COR-L47 (cell line): ENCODE measurements around the gene TMEM232.
"Not testable (repeated sequence)": the region's sequence is repeated elsewhere in the genome, so short reads cannot be mapped to it uniquely, and the experiment has no call there.

Source experiments
- DNase-seq: peaks from one replicate; lab custom pipeline; 2025; lab: John Stamatoyannopoulos, UW

Gene TMEM232

GRCh38 chr5:110726249-110727024 lies at the start of gene TMEM232:
Gene TMEM232 (minus strand): TSS chr5:110726671. CDS start chr5:110667352, 59,319 bp downstream.
- DNase-seq = peak; percentile 78

- DNase-seq = no peak
Measured at GRCh38 chr5:110770286-110770685, 43.8 kb upstream of the TMEM232 start.

GRCh38 chr5:110769000-110769681 lies 42.7 kb upstream of the TMEM232 start:
- no peak for DNase-seq

GRCh38 chr5:110768138-110768860 lies 41.8 kb upstream of the TMEM232 start:
- no peak for DNase-seq

GRCh38 chr5:110760158-110760557 lies 33.7 kb upstream of the TMEM232 start:
- DNase-seq = no peak

GRCh38 chr5:110757118-110757729 lies 30.8 kb upstream of the TMEM232 start:
- peak; percentile 35 for DNase-seq

DNA sequence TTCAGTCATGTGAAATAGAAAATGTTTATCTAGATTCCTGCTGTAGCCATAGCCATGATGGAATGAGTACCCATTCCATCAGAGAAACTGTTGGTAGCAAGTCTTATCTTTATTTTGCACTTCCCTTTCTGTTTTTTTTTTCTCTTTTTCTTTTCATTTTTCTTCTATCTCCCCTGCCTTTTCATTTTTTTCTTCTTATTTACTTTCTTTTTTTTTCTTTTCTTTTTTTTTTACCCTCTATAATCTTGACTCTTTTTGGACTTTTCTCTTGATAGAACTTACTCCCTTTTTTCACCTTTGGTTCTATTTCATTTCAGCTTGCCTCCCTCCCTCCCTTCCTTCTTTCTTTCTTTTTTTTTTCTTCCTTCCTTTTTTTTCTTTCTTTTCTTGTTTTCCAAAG lies 27.7 kb upstream of the TMEM232 start:
- no peak for DNase-seq

DNA sequence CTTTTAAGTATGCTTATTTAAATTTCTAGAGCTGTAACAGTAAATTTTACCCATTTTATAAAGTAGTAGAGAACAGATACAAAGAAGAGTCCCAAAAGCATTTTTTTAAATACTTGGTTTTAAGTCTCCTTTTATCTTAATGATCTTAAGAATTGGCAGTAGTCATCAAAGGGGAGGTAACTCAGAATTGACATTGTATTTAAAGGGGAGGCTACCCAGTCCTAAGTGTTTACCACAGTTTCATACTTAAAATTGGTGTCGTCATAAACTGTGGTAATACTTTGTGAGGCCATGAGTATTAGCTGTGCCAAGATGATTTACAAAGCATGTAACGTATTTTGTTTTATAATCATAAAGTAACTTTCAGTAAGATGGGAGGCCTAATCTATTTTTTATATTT lies 27.1 kb upstream of the TMEM232 start:
- no peak for DNase-seq

- no peak for DNase-seq
Measured at GRCh38 chr5:110752953-110753352, 26.5 kb upstream of the TMEM232 start.

GRCh38 chr5:110751902-110752762 lies 25.7 kb upstream of the TMEM232 start:
- no peak for DNase-seq

- peak; percentile 79 for DNase-seq
Measured at GRCh38 chr5:110738812-110739651, 12.6 kb upstream of the TMEM232 start, which contains the start of gene SLC25A46. Gene SLC25A46 (plus strand): TSS chr5:110739007. CDS start chr5:110739120, 113 bp downstream.

GRCh38 chr5:110738503-110738811 lies 12.0 kb upstream of the TMEM232 start:
- DNase-seq = no peak

GRCh38 chr5:110736753-110737152 lies 10.3 kb upstream of the TMEM232 start:
- no peak for DNase-seq

DNA sequence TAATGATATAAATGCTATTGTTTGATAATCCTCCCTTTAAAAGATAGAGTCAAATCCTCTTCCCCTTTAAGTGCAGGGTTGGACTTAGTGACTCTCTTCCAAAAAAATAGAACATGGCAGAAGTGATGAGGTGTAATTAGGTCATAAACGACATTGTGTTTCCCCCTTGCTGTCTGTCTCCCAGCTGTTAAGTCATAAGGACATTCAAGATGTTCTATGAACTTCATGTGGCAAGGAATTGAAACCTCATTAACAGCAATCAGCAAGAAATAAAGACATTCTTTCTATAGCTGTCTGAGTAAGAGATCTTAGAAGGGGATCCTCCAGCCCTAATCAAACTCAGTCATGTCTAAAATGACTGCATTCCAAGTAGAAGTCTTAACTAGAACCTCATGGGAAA lies 9.1 kb upstream of the TMEM232 start:
- no peak for DNase-seq

- DNase-seq = no peak
Measured at GRCh38 chr5:110734101-110734500, 7.6 kb upstream of the TMEM232 start.

DNA sequence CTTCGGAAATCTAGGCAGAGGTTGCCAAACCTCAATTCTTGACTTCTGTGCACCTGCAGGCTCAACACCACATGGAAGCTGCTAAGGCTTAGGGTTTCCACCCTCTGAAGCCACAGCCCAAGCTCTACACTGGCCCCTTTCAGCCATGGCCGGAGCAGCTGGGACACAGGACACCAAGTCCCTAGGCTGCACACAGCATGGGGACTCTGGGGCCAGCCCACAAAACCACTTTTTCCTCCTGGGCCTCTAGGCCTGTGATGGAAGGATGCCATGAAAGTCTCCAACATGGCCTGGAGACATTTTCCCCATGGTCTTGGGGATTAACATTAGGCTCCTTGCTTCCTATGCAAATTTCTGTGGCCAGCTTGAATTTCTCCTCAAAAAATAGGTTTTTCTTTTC lies 5.0 kb upstream of the TMEM232 start:
- not testable (repeated sequence) for DNase-seq

DNA sequence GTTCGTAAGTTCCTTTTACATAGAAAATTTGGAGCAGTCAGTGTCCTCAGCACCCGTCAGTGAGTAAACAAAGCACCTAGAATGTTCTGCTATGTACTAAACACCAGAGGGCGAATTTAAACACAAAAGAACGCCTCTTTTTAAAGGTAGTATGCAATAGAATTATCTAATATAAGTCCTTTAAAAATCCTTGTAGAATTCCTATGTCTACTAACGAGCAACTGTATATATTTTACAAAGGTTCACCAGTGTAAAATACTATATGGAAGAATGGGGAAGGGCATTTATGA lies 499 bp upstream of the TMEM232 start:
- DNase-seq = no peak

DNA sequence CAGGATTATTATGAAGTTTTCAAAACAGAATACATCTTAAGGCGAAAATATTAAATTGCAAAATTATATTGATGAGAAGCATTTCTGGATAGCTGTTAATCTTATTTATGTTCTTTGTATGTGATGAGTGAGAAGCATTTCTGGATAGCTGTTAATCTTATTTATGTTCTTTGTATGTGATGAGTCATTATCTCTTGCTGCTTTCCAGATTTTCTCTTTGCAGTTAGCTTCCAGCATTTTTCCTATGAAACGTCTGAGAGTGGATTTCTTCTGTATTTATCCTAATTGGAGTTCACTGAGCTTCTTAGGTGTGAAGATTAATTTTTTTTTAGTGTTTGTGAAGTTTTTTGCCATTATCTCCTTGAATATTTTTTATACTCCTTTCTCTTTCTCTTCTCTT lies 8.2 kb downstream of the TMEM232 start:
- no peak for DNase-seq

- DNase-seq = no peak
Measured at GRCh38 chr5:110716247-110717245, 9.9 kb downstream of the TMEM232 start.
